Measurements from ENCODE around the gene UBQLN4. TPM values are rescaled to one million over a fixed set of nuclear protein-coding genes. Genes with fewer than 3 reads are reported as not detected.
"Not testable (repeated sequence)": the region's sequence is repeated elsewhere in the genome, so short reads cannot be mapped to it uniquely, and the experiment has no call there.

Gene UBQLN4
- total RNA-seq, 4 donors from 2014 or later, result 16.3 to 22.5 (median 21.4) TPM

DNA sequence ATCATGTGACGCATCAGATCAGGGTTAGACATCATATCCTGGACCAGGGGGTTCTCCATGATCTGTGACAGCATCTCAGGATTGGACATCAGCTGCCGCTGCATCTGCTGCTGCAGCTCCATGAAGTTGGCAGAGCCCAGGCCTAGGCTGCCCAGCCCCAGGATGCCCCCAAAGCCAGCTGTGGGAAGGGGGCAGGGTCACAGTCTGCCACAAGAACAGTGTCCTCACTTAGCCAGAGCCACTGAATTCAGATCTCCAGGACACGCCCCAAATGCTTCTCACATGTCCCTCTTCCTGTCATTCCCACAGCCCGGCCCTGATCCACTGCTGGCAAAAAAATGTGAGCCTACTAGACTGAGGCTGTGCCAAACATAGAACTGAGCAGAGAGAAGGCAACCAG lies 3.2 kb downstream of the UBQLN4 start:
- H3K27me3 ChIP-seq, result no peaks in the 10 kb centered on the region
- no peak overlapping the region for H3K4me3 ChIP-seq
- H3K4me1 ChIP-seq, result peaks cover 0 to 13% (median 4%) of the 10 kb centered on the region in 4 donors
- no peak for DNase-seq
- no peak overlapping the region for H3K27ac ChIP-seq
- H3K36me3 ChIP-seq, result peaks cover 0 to 14% (median 0%) of the 10 kb centered on the region in 3 donors
- no peaks in the 10 kb centered on the region for H3K9me3 ChIP-seq
- TF ChIP-seq POLR2A (IDR thresholded peaks at IDR 0.05), result no peak
- TF ChIP-seq, protein P1, sequence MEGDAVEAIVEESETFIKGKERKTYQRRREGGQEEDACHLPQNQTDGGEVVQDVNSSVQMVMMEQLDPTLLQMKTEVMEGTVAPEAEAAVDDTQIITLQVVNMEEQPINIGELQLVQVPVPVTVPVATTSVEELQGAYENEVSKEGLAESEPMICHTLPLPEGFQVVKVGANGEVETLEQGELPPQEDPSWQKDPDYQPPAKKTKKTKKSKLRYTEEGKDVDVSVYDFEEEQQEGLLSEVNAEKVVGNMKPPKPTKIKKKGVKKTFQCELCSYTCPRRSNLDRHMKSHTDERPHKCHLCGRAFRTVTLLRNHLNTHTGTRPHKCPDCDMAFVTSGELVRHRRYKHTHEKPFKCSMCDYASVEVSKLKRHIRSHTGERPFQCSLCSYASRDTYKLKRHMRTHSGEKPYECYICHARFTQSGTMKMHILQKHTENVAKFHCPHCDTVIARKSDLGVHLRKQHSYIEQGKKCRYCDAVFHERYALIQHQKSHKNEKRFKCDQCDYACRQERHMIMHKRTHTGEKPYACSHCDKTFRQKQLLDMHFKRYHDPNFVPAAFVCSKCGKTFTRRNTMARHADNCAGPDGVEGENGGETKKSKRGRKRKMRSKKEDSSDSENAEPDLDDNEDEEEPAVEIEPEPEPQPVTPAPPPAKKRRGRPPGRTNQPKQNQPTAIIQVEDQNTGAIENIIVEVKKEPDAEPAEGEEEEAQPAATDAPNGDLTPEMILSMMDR (IDR thresholded peaks at IDR 0.05), result no peak

DNA sequence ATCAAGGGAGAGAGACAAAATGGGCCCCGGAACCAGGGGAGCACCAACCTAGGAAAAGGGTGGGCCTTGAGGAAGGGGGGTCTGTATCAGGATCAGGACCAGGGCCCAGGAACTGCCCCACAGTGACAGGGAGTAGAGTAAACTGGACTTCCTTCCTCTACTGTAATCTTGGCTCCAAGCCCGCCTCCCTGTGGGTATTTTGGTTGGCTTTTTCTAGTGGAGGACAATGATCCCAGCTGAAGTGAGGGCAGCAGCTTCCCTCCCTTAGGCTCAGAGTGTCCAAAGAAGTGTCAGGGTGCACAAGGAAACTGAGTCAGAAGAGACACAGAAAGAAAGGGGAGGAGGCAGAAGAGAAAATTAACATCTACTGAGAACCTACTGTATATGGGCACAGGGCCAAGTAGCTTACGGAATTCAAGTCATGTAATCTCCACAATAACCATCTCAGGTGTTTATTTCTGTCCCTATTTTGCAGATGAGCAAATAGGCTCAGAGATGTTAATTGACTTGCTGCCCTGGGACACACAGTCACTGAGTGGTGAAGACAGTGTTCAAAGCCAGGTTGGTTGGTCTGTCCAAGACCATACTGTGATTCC lies 4.8 kb downstream of the UBQLN4 start:
- TF ChIP-seq, protein P1 (IDR thresholded peaks at IDR 0.05), result no peak
- TF ChIP-seq POLR2A (IDR thresholded peaks at IDR 0.05), result no peak
- Histone ChIP-seq H3K27ac (no peak overlapping the region), H3K36me3 (peaks cover 0 to 18% (median 0%) of the 10 kb centered on the region in 3 donors), H3K27me3 (no peaks in the 10 kb centered on the region), H3K4me3 (no peak overlapping the region), H3K9me3 (no peaks in the 10 kb centered on the region), H3K4me1 (peaks cover 0 to 9% (median 2%) of the 10 kb centered on the region in 4 donors)
- DNase-seq, result no peak

DNA sequence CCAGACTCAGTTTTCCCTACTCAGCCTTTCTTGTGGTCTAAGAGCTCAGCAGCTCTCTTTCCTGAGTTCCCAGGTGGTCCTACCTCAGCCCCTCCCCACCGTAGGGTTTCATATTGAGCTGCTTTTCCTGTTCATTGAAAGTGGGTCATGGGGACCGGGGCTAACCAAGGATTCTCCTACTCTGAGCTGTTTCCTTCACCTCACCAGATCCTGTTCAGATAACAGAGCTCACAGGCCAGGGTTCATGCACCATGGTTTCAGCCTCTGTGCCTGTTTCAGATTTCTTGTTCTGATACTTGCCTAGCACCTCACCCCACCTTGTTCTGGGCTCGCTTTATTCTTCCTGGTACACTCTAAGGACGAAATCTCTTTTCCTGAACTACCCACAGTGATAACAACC lies 8.5 kb downstream of the UBQLN4 start:
- Histone ChIP-seq H3K4me3 (no peak overlapping the region), H3K27ac (no peak overlapping the region), H3K4me1 (no peaks in the 10 kb centered on the region), H3K36me3 (peaks cover 0 to 45% (median 0%) of the 10 kb centered on the region in 3 donors), H3K9me3 (no peaks in the 10 kb centered on the region), H3K27me3 (no peaks in the 10 kb centered on the region)
- no peak for TF ChIP-seq POLR2A (IDR thresholded peaks at IDR 0.05)
- TF ChIP-seq, protein P1 (IDR thresholded peaks at IDR 0.05), result no peak
- DNase-seq, result no peak

DNA sequence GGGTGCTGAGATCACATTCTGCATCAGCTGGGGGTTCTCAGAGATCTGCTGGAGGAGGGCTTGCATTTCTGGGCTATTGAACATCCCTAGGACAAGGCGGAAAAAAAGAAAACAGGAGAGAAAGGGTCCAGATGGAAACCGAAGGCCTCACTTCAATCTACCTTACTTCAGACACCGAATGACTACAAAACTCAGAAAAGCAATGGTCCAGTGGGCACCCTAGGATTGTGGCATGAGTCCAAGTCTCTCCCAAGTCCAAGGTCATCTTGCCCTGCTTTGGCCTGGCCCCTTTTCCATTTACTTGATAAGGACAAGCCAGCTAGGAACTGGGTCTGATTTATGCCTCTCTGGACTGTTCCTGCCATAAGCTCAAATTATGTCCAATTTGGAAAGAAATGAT lies 10.8 kb downstream of the UBQLN4 start:
- no peak for TF ChIP-seq POLR2A (IDR thresholded peaks at IDR 0.05)
- TF ChIP-seq, protein P1 (IDR thresholded peaks at IDR 0.05), result no peak
- Histone ChIP-seq H3K27ac (no peak overlapping the region), H3K27me3 (no peaks in the 10 kb centered on the region), H3K4me3 (no peak overlapping the region), H3K9me3 (no peaks in the 10 kb centered on the region), H3K36me3 (peaks cover 0 to 52% (median 0%) of the 10 kb centered on the region in 3 donors), H3K4me1 (no peaks in the 10 kb centered on the region)
- no peak for DNase-seq

DNA sequence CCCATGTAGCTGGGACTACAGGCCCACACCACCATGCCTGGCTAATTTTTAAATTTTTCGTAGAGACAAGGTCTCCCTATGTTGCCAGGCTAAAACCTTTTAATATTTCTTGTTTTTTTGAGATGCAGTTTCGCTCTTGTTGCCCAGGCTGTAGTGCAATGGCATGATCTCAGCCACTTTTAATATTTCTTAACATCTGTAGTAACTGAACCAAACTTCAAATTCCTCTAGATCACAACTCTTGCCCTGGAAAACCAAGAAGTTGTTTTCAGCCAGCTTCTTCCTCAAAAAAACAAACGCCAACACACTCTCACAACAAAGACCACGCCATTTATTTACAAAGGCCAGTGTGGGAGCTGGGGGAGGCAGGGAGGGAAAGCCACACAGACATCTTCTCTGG lies 18.6 kb downstream of the UBQLN4 start:
- H3K4me3 ChIP-seq, H3K9me3 ChIP-seq, H3K27ac ChIP-seq, H3K27me3 ChIP-seq, H3K4me1 ChIP-seq, DNase-seq: not testable (repeated sequence)
- peaks cover 0 to 32% (median 0%) of the 10 kb centered on the region in 3 donors for H3K36me3 ChIP-seq

DNA sequence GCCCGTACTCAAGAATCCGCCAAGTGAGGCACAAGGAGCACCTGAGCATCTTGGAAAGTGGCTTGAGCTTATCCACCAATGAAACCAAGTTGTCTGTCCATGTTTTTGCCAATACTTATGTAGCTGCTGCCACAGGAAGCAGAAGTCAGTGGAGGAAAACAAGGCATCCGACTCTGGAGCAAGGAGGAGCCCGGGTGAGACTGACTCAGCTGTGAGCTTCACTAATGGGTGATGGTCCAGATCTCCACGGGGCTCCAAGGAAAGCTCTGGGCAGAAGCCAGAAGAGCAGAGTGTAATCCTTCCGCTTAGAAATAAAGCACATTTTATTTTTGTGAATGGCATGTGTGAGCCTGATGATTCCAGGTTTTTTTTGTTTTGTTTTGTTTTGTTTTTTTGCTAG lies 20.6 kb downstream of the UBQLN4 start:
- Histone ChIP-seq H3K27ac (no peak overlapping the region), H3K4me3 (no peak overlapping the region), H3K36me3 (peaks cover 0 to 15% (median 0%) of the 10 kb centered on the region in 3 donors), H3K4me1 (no peaks in the 10 kb centered on the region), H3K9me3 (no peaks in the 10 kb centered on the region), H3K27me3 (no peaks in the 10 kb centered on the region)
- TF ChIP-seq, protein P1 (IDR thresholded peaks at IDR 0.05), result no peak
- no peak for DNase-seq
